Fibroblast of the aortic adventitia (primary cell): ENCODE data around the gene MYH16. TPM values are rescaled to one million over a fixed set of nuclear protein-coding genes. Genes with fewer than 3 reads are reported as not detected.
"Not testable (repeated sequence)": the region's sequence is repeated elsewhere in the genome, so short reads cannot be mapped to it uniquely, and the experiment has no call there.

Source experiments
- DNase-seq: peaks from one replicate; pipeline ENCODE4 v3.0.0-alpha.2; 2010; ENCODE audit warnings: low read depth
- H3K4me3 ChIP-seq: 2 replicates; pipeline ENCODE4 v1.5.1; 2011; ENCODE audit warnings: low read depth, mild to moderate bottlenecking, control low read depth, low read length, moderate library complexity
- CTCF ChIP-seq: IDR thresholded peaks from 2 replicates; pipeline ENCODE4 v1.5.1; 2011; ENCODE audit warnings: mild to moderate bottlenecking, low read length, control low read depth, inconsistent platforms; ENCODE audit not compliant: insufficient read depth
- total RNA-seq: library from RNA; depleted of rRNA; stranded (reverse); fragments of >200 nt; gene quantifications from 2 replicates; pipeline ENCODE4 v1.2.3, GENCODE V29; 2012; ENCODE audit warnings: low replicate concordance

The MYH16 gene
- total RNA-seq, 1 donor, result not detected

- no peak overlapping the region for H3K4me3 ChIP-seq
- TF ChIP-seq CTCF, result no peak
- DNase-seq, result no peak
Observed at GRCh38 chr7:99344061-99344647, 71.5 kb downstream of the MYH16 start.

DNA sequence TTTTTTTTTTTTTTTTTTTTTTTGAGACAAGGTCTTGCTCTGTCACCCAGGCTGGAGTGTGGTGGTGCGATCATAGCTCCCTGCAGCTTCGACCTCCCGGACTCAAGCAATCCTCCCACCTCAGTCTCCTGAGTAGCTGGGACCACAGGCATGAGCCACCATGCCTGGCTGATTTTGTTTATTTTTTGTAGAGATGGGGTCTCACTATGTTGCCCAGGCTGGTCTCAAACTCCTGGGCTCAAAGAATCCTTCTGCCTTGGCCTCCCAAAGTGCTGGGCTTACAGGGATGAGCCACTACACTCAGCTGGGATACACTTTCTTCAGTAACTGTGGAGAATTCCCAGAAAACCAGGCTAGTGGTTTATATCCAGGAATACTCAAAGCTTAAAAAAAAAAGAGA, 78.0 kb downstream of the MYH16 start:
- H3K4me3 ChIP-seq, DNase-seq: not testable (repeated sequence)

DNA sequence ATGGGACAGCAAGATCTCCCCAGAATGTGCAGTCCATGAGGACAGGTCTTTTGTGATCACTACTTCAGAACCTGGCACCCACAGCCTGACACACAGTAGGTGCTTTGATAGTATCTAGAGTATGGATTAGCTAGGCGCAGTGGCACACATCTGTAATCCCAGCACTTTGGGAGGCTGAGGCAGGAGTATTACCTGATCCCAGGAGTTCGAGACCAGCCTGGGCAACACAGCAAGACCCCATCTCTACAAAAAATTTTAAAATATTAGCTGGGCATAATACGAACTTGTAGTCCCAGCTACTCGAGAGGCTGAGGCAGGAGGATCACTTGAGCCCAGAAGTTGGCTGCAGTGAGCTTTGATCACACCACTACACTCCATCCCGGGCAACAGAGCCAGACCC, 79.6 kb downstream of the MYH16 start:
- H3K4me3 ChIP-seq, result no peak overlapping the region
- TF ChIP-seq CTCF, result no peak
- no peak for DNase-seq

DNA sequence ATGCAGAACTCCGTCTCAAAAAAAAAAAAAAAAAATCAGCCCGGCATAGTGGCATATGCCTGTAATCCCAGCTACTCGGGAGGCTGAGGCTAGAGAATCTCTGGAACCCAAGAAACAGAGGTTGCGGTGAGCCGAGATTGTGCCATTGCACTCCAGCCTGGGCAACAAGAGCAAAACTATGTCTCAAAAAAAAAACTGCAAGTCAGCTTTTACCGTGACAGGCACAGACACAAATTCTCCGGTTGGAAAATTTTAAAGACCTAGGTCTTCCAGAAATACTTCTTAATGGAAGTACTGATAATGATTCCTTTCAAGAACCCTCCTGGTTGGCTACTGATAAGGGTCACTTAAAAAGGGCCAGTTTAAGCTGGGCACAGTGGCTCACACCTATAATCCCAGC, 82.5 kb downstream of the MYH16 start:
- H3K4me3 ChIP-seq, result no peak overlapping the region
- DNase-seq, result no peak
- no peak for TF ChIP-seq CTCF

DNA sequence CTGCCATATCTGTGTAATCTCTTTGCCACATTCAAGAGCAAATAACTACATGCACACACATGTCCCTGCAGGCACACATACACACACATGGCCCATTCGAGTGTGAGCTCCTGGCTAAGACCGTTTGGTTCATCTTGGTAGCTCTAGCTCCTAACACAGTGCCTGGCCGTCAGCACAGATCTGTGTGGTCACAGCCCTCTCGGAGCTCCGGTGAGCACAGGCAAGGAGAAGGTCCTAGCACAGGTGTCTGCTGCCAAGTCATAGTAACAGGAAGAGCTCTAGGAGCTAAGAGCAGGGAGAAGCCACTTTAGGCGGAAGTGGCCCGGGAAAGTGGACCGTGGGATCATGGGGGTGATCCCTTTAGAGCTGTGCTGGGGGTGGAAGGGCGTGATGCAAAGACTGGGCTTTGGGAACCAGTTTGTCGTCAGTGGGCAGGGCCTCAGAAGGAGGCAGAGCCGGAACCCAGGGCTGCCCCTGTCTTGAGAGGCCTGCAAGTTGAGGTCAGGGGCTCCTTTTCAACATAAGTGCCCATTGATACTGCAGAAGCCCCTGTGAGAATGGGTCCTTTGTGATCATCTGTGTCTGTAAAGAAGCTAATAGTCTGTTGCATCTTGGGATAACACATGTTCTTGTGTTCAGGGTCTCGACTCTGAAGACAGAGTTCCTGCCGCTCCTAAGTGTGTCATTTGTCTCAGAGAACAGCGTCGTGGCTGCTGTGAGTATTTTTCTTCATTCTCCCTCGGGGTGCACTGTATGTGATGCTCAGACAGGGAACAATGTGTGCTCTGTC, 85.3 kb downstream of the MYH16 start:
- no peak for TF ChIP-seq CTCF
- H3K4me3 ChIP-seq, result no peak overlapping the region
- DNase-seq, result no peak

- H3K4me3 ChIP-seq, DNase-seq: not testable (repeated sequence)
Observed at GRCh38 chr7:99358521-99358920, 85.9 kb downstream of the MYH16 start.

DNA sequence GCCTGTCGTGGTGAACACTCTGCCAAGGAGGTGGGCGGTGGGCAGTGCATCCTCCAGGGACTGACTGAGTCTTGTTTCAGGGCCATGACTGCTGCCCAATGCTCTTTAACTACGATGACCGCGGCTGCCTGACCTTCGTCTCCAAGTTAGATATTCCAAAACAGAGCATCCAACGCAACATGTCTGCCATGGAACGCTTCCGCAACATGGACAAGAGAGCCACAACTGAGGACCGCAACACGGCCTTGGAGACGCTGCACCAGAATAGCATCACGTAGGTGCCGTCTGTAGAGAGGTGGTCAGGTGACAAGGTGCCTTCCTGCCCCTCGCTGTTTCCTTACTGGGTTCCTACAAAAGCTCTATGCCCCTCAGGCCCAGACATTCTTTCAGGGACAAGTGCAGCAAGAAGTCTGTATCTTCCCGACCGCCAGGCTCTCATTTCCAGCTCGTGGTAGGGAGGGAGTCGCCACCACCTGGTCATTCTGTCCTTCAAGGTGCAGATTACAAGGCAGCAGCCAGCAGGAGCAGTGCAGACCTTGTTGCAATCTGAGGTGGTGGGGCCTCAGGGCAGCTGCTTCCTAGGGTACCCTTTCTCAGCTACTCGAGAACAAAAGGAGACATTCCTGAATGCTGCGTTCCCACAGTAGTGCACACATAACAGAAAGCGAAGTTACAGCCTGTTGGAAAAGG, 87.0 kb downstream of the MYH16 start:
- TF ChIP-seq CTCF, result no peak
- DNase-seq, result no peak

More for the DNA sequence above, 87.0 kb downstream of the MYH16 start:
- H3K4me3 ChIP-seq, result no peak overlapping the region

Other genes starting within 250 kb of the MYH16 start
- 16.0 and 22.6 TPM in 2 replicates for gene SMURF1, start 128.7 kb upstream of the MYH16 start, total RNA-seq
- not detected in 2 replicates for gene KPNA7, start 64.7 kb upstream of the MYH16 start, total RNA-seq
- gene ARPC1A, start 53.1 kb downstream of the MYH16 start, total RNA-seq, result 85.0 and 253 TPM in 2 replicates
- gene ARPC1B, start 101.9 kb downstream of the MYH16 start, total RNA-seq, result 249 and 358 TPM in 2 replicates
- 29.2 and 66.9 TPM in 2 replicates for gene PDAP1, start 135.8 kb downstream of the MYH16 start, total RNA-seq
- 137 and 171 TPM in 2 replicates for gene BUD31, start 136.1 kb downstream of the MYH16 start, total RNA-seq
- gene PTCD1, start 166.0 kb downstream of the MYH16 start, total RNA-seq, result 1.3 and 4.4 TPM in 2 replicates
- gene CPSF4, start 166.1 kb downstream of the MYH16 start, total RNA-seq, result 13.1 and 23.3 TPM in 2 replicates
- gene ATP5MF, start 193.3 kb downstream of the MYH16 start, total RNA-seq, result 42.5 and 820 TPM in 2 replicates
- 3.9 and 6.9 TPM in 2 replicates for gene ZNF789, start 200.1 kb downstream of the MYH16 start, total RNA-seq
- 23.4 and 31.2 TPM in 2 replicates for gene ZNF394, start 227.4 kb downstream of the MYH16 start, total RNA-seq
- gene ZKSCAN5, start 231.8 kb downstream of the MYH16 start, total RNA-seq, result 9.1 and 11.8 TPM in 2 replicates